22Rv1 (cell line): ENCODE results near the gene SEPTIN5.

Experiments used
- H3K27ac ChIP-seq: fragments of 450-650 bp; 2 replicates; pipeline ENCODE4 v1.5.1; 2017
- ZFX ChIP-seq: fragments of 450-650 bp; IDR thresholded peaks from 2 replicates; pipeline ENCODE4 v1.6.1; 2017; ENCODE audit warnings: antibody characterized with exemption, borderline replicate concordance
- TF ChIP-seq, protein P1 (sequence below): fragments of 450-650 bp; IDR thresholded peaks from 2 replicates; pipeline ENCODE4 v1.5.1; 2017; ENCODE audit warnings: mild to moderate bottlenecking

Gene SEPTIN5

DNA sequence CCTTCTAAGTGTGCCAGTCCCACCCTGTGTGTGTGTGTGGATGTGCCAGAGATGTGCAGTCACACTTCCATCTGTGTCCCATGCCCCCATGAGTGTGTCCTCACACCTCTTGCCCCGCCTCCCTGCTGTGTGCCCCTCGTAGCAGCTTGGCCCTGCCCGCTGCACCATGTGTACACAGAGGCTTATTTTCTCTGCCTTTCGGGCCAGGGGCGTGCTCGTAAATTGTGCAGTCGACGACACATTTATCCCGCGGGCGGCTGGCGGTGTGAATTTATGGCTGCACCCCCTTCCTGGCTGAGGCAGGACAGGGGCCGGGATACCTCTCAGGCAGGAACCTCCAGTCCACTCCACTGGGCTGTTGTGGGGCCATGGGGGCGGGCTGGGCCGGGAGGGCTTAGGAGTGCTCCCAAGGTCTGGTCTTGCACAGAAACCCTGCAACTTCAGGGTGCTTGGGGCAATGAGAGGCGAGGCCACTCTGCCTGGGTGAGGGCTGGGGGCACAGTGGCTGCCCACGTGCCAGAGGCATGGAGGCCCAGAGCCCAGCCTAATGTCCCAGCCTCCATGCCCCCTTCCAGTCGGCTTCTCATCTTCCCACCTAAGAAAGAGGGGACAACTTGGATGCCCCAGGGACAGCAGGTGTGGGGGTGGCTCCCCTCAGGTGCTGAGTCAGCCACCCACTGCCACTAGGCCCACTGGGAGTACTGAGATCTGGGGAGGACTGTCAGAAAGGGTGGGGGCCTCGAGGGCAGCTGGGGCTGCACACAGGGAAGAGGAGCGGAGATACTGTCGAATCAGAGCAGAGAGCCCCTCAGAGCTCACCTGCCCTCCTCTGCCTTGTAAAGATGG lies 21.6 kb downstream of the SEPTIN5 start:
- no peak for TF ChIP-seq ZFX
- TF ChIP-seq, protein P1, sequence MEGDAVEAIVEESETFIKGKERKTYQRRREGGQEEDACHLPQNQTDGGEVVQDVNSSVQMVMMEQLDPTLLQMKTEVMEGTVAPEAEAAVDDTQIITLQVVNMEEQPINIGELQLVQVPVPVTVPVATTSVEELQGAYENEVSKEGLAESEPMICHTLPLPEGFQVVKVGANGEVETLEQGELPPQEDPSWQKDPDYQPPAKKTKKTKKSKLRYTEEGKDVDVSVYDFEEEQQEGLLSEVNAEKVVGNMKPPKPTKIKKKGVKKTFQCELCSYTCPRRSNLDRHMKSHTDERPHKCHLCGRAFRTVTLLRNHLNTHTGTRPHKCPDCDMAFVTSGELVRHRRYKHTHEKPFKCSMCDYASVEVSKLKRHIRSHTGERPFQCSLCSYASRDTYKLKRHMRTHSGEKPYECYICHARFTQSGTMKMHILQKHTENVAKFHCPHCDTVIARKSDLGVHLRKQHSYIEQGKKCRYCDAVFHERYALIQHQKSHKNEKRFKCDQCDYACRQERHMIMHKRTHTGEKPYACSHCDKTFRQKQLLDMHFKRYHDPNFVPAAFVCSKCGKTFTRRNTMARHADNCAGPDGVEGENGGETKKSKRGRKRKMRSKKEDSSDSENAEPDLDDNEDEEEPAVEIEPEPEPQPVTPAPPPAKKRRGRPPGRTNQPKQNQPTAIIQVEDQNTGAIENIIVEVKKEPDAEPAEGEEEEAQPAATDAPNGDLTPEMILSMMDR: no peak
- no peak overlapping the region for H3K27ac ChIP-seq

DNA sequence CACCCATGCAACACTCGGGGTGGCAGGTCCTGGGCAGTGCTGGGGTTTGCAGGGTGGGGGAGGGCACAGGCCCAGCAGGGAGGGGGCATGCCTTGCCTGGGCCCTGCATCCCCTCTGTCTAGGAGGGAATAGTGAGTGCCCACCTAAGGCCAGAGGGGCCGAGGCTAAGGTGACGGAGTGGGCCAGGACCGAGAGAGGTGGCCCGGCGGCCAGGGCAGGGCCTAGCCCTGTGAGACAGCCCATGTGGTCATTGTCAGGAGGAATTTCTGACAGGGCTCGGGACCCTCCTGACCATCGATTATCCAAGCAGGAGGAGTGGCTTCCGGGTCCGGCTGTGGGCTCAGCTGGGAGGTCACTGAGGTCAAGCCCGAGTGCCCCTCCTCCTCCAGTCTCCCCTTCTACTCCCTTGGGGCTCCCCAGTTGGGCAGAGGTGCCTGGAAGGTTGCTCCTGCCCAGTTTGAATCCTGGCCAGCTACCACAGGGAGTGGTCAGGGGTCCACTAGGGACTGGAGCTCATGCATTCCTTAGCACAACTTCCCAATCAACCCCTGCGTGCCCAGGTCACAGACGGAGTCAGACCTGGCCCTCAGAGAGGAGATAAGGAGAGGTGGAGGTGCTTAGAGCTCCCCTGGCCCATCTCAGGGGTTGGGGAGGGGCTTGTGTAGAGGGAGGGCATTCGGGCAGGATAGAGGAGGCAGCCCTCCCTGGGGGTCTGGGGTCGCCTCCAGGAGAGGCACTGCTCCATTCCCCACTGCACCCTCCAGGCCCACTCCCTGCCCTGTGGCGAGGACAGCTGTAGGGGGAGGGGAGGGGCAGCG lies 23.8 kb downstream of the SEPTIN5 start:
- TF ChIP-seq ZFX: no peak
- TF ChIP-seq, protein P1: no peak
- H3K27ac ChIP-seq: no peak overlapping the region

DNA sequence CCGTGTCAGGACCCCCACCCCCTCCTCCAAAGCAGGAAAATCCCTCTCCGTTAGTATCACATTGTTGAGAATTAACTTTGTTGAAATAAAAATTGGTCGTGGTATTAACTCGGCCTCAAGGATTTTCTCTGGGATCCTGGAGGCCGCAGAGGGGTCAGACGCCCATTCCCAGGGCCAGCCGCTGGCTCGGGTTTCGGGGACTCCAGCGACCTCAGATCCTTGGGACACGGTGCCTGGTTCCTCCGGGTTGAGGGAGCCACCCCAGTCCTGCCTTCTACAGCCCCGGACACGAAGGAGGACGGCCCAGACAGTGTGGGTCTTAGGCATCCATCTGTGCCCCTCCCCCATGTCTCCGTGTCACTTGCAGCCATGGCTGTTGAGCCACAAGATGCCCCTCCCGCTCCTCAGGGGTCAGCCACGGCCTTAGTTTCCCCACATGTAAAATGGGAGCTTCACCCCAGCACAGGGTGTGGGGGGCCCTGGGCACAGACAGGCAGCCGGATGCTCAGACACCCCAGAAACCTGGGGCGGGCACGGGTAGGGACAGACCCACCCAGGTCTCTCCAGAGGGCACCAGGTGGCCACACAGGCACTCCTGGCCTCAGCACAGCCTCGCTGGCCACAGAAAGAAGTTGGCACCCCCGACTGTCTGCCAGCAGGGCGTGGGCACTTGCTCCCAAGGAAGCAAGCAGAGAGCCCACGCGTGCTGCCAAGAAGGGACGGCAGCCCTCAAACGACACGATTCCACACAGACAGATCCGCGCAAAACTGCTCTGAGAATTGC lies 24.6 kb downstream of the SEPTIN5 start:
- H3K27ac ChIP-seq: no peak overlapping the region
- TF ChIP-seq, protein P1: no peak
- TF ChIP-seq ZFX: no peak

DNA sequence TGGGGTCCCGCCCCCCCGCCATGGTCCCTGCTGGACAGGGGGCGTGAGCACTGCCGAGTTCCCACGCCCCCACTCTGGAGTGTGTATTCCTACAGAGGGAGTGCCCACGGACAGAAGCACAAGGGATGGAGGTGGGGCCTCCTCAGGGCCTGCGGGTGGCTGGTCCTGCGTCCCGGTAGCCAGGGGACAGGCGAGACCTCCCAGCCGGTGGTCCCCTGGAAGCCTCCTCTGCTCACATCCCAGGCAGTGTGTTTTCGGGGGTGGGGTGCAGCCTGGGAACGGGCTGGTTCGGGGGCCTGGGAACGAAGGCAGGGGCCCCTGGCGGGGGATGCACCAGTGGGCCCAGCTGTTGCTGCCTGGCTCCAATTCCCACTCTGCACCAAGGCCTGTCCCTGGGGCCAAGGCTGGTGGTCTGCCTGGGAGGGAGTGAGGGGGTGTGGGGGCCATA lies 25.2 kb downstream of the SEPTIN5 start:
- TF ChIP-seq ZFX: no peak
- TF ChIP-seq, protein P1: no peak
- no peak overlapping the region for H3K27ac ChIP-seq

DNA sequence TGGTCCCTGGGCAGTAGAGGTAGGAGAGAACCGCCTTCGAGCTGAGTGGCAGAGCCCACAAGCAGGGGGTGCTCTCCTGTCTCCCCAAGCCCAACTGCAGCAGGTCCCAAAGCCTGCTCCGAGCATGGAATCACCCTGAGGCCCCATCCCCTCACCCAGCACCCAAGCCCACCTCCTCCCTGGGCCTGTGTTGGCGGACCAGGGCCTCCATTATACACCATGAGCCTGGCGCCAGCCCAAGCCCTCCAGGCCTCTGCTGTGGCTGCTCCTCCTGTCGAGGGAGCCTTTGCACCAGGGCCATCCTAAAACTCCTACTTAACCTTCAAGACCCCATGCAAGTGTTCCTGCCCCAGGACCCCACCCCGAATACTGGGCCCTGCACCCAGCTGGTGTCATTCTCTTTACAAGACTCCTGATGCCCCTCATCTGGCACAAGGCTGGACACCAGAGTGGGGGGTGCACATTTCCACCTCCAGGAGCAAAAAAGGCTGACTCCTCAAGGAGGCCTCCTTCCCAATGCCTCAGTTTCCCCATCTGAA lies 25.7 kb downstream of the SEPTIN5 start:
- no peak overlapping the region for H3K27ac ChIP-seq
- TF ChIP-seq, protein P1: no peak
- TF ChIP-seq ZFX: no peak

DNA sequence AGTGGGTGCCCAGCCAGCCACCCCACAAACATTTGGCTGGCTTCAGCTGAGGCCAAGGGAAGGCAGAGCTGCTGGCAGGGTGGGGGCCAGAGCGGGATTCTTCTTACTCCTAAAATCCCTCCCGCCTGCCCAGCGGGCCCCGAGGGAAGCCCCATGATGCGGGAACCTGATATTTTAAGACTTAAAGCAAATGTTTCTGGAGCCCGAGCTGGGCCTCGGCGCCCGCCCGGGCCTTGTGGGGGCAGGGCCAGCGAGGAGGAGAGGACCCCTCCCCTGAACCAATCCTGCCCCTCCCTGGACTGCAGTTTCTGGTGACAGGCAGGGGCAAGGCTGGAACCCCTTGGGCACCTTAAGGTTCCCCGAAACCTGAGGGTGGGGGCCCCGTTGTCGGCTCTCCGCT lies 26.3 kb downstream of the SEPTIN5 start:
- no peak for TF ChIP-seq ZFX
- TF ChIP-seq, protein P1: no peak

More for the DNA sequence above, 26.3 kb downstream of the SEPTIN5 start:
- no peak overlapping the region for H3K27ac ChIP-seq
